ENCODE measurements around the gene OR8B3. TPM values are rescaled to one million over a fixed set of nuclear protein-coding genes. Genes with fewer than 3 reads are reported as not detected.

The OR8B3 gene
- total RNA-seq, 1 experiment from 2014 or later: not detected

DNA sequence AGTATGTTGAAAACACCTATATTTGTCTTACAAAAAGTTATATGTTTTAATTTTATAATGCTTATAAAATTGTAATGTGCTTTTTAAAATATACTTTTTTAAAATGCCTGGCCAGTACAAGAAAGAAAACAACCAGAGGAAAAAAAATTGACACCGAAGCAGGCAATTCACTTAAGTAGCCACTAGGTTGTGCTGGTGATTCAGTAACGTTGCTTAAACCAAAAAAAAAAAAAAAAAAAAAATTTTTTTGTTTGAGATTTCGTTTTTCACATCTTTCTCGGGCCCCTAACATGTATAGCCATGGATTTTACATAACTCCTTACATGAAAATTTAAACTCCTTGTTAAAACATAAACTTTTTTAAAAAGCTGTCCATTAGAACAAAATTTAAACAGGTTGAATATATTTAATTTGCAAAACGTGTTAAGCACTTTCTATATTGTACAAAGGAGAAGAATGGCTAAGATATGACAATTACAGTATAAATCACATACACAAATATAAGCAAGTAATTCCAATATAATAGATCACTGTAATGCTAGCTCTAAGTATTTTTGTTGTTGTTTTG is 16.6 kb upstream of the OR8B3 start:
- CTCF ChIA-PET: interaction anchor here (1.5 to 2.3 kb wide), 2 partner anchors 169 to 207 kb away, joined by 9 to 20 read pairs; partner anchors contain the start of gene TBRG1
- no peak overlapping the region for H3K27ac Mint-ChIP-seq
- H3K4me3 Mint-ChIP-seq: no peak overlapping the region
- TF ChIP-seq, protein P1, sequence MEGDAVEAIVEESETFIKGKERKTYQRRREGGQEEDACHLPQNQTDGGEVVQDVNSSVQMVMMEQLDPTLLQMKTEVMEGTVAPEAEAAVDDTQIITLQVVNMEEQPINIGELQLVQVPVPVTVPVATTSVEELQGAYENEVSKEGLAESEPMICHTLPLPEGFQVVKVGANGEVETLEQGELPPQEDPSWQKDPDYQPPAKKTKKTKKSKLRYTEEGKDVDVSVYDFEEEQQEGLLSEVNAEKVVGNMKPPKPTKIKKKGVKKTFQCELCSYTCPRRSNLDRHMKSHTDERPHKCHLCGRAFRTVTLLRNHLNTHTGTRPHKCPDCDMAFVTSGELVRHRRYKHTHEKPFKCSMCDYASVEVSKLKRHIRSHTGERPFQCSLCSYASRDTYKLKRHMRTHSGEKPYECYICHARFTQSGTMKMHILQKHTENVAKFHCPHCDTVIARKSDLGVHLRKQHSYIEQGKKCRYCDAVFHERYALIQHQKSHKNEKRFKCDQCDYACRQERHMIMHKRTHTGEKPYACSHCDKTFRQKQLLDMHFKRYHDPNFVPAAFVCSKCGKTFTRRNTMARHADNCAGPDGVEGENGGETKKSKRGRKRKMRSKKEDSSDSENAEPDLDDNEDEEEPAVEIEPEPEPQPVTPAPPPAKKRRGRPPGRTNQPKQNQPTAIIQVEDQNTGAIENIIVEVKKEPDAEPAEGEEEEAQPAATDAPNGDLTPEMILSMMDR (IDR thresholded peaks at IDR 0.05): peak; percentile 40
- no peak for TF ChIP-seq CREB1 (CRISPR knock-in tag; IDR thresholded peaks at IDR 0.05)
- ATAC-seq (no peak), DNase-seq (ENCODE audit: low spot score) (no peak)
- no peaks in the 10 kb centered on the region for H3K36me3 Mint-ChIP-seq
- H3K27me3 Mint-ChIP-seq (ENCODE audit: low read depth): no peaks in the 10 kb centered on the region
- no peaks in the 10 kb centered on the region for H3K9me3 Mint-ChIP-seq
- no peaks in the 10 kb centered on the region for H3K4me1 Mint-ChIP-seq
- POLR2A ChIA-PET: no interaction called here

DNA sequence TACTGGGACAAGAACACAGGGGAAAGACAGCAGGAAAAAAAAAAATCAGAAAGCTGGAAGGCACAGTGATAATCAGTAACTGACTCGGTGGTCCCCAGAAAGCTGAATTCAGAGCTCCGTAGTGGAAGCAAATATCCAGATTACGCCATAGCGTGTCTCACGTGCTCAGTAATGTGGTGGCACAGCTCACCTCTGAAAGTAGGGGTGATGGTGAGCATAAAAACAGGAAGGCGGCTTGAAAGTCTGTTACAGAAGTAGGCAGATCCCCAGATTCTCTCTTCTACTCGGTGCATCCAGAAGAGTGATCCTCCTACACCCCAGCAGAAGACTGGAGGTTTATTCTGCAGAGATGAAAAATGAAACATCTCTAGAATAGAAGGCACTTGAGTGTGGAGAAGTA is 11.1 kb upstream of the OR8B3 start:
- CTCF ChIA-PET: no interaction called here

More for the DNA sequence above, 11.1 kb upstream of the OR8B3 start:
- Mint-ChIP-seq H3K4me3 (no peak overlapping the region), H3K36me3 (no peaks in the 10 kb centered on the region), H3K9me3 (no peaks in the 10 kb centered on the region; the same call in 1 of the 2 replicates), H3K27ac (no peak overlapping the region), H3K4me1 (no peaks in the 10 kb centered on the region), H3K27me3 (ENCODE audit: low read depth) (no peaks in the 10 kb centered on the region; the same call in 1 of the 2 replicates)
- DNase-seq (ENCODE audit: low spot score) (no peak), ATAC-seq (no peak)
- no peak for TF ChIP-seq SOX15 (CRISPR knock-in tag; IDR thresholded peaks at IDR 0.05)
- TF ChIP-seq, protein P2, sequence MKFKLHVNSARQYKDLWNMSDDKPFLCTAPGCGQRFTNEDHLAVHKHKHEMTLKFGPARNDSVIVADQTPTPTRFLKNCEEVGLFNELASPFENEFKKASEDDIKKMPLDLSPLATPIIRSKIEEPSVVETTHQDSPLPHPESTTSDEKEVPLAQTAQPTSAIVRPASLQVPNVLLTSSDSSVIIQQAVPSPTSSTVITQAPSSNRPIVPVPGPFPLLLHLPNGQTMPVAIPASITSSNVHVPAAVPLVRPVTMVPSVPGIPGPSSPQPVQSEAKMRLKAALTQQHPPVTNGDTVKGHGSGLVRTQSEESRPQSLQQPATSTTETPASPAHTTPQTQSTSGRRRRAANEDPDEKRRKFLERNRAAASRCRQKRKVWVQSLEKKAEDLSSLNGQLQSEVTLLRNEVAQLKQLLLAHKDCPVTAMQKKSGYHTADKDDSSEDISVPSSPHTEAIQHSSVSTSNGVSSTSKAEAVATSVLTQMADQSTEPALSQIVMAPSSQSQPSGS (CRISPR knock-in tag; IDR thresholded peaks at IDR 0.05; ENCODE audit: borderline replicate concordance, low read depth): no peak
- TF ChIP-seq, protein P3, sequence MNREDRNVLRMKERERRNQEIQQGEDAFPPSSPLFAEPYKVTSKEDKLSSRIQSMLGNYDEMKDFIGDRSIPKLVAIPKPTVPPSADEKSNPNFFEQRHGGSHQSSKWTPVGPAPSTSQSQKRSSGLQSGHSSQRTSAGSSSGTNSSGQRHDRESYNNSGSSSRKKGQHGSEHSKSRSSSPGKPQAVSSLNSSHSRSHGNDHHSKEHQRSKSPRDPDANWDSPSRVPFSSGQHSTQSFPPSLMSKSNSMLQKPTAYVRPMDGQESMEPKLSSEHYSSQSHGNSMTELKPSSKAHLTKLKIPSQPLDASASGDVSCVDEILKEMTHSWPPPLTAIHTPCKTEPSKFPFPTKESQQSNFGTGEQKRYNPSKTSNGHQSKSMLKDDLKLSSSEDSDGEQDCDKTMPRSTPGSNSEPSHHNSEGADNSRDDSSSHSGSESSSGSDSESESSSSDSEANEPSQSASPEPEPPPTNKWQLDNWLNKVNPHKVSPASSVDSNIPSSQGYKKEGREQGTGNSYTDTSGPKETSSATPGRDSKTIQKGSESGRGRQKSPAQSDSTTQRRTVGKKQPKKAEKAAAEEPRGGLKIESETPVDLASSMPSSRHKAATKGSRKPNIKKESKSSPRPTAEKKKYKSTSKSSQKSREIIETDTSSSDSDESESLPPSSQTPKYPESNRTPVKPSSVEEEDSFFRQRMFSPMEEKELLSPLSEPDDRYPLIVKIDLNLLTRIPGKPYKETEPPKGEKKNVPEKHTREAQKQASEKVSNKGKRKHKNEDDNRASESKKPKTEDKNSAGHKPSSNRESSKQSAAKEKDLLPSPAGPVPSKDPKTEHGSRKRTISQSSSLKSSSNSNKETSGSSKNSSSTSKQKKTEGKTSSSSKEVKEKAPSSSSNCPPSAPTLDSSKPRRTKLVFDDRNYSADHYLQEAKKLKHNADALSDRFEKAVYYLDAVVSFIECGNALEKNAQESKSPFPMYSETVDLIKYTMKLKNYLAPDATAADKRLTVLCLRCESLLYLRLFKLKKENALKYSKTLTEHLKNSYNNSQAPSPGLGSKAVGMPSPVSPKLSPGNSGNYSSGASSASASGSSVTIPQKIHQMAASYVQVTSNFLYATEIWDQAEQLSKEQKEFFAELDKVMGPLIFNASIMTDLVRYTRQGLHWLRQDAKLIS (CRISPR knock-in tag; IDR thresholded peaks at IDR 0.05; ENCODE audit: borderline replicate concordance): no peak
- no peak for TF ChIP-seq RORB (CRISPR knock-in tag; IDR thresholded peaks at IDR 0.05)
- TF ChIP-seq, protein P4, sequence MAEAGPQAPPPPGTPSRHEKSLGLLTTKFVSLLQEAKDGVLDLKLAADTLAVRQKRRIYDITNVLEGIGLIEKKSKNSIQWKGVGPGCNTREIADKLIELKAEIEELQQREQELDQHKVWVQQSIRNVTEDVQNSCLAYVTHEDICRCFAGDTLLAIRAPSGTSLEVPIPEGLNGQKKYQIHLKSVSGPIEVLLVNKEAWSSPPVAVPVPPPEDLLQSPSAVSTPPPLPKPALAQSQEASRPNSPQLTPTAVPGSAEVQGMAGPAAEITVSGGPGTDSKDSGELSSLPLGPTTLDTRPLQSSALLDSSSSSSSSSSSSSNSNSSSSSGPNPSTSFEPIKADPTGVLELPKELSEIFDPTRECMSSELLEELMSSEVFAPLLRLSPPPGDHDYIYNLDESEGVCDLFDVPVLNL (CRISPR knock-in tag; IDR thresholded peaks at IDR 0.05; ENCODE audit: borderline replicate concordance, low read depth): no peak
- TF ChIP-seq, protein P5, sequence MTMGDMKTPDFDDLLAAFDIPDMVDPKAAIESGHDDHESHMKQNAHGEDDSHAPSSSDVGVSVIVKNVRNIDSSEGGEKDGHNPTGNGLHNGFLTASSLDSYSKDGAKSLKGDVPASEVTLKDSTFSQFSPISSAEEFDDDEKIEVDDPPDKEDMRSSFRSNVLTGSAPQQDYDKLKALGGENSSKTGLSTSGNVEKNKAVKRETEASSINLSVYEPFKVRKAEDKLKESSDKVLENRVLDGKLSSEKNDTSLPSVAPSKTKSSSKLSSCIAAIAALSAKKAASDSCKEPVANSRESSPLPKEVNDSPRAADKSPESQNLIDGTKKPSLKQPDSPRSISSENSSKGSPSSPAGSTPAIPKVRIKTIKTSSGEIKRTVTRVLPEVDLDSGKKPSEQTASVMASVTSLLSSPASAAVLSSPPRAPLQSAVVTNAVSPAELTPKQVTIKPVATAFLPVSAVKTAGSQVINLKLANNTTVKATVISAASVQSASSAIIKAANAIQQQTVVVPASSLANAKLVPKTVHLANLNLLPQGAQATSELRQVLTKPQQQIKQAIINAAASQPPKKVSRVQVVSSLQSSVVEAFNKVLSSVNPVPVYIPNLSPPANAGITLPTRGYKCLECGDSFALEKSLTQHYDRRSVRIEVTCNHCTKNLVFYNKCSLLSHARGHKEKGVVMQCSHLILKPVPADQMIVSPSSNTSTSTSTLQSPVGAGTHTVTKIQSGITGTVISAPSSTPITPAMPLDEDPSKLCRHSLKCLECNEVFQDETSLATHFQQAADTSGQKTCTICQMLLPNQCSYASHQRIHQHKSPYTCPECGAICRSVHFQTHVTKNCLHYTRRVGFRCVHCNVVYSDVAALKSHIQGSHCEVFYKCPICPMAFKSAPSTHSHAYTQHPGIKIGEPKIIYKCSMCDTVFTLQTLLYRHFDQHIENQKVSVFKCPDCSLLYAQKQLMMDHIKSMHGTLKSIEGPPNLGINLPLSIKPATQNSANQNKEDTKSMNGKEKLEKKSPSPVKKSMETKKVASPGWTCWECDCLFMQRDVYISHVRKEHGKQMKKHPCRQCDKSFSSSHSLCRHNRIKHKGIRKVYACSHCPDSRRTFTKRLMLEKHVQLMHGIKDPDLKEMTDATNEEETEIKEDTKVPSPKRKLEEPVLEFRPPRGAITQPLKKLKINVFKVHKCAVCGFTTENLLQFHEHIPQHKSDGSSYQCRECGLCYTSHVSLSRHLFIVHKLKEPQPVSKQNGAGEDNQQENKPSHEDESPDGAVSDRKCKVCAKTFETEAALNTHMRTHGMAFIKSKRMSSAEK (CRISPR knock-in tag; IDR thresholded peaks at IDR 0.05; ENCODE audit: borderline replicate concordance): no peak
- POLR2A ChIA-PET: no interaction called here
